Amniotic stem cell (primary cell): ENCODE measurements around the gene CDRT4.
A peak's percentile ranks its signal among the peaks of the same experiment; 100 is the strongest.

ENCODE experiments used
- DNase-seq: peaks from one replicate; lab custom pipeline; 2025; lab: John Stamatoyannopoulos, UW

The CDRT4 gene

DNA sequence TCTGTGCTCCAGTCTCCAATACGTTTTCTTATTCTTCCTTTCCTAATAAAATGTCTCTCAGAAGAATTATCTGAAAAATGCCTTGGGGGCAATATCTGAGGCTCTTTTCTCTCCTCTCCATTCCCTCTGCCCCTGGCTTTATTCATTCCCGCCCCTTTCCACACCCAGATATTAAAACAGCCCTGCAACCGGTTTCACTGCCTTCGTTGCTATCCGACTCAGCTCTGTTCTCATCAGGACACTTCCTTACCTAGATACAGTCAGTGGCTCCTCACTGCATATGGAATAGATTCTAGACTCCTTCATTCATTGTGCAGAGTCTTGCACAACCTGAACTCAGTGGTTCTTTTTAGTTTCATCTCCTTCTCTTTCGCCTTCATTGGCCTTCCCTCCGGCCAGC, 74.0 kb downstream of the CDRT4 start:
- DNase-seq, result no peak

DNA sequence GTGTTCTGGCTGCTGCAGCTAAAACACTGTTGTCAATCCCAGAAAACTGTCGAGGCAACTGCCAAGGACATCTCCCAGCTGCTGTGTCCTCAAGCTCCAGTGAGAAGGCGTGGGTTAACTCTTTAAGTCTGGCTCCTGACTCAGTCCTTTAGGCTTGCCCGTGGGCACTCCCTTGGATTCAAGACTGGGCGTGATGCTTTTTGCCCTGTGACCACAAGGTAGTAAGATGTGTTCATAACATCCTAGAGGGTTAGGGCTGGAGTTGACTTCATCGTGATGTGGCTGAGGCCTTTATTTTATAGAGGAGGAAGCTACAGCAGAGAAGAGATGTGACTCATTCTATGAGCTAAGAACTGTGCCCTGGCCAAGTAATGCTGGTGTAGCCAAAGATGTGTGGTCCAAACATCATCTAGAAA, 75.1 kb downstream of the CDRT4 start:
- peak; percentile 9 for DNase-seq

DNA sequence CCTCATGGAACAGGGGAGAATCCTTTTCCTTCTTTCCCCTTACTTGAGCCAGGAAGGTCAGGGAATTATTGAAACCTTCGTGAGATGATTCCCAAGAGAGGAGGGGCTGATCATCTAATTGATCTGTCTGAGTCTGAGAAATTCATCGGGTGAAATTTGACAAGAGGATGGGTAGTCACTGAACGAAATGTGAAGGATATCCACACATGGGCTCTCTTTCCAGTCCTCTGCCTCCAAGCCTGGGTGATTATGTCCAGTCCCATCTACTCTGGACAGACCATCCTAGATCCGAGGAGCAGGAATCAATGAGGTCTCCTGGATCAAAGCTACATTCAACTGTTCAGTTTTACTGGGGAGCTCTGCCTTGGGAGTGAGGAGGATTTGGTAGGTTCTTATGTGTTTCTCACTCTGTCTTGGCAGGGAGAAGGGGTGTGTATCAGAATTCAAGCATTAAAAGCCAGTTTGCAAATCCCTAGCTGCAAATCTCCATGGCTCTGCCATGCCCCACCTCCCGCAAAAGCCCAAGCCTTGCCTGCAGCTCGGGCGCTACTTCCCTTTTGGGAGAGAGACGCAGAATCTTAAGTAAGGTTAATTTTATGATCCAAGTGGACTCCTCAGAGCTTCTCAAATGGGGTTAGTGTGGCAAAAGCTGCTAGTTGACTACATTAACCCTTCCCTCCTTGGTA, 78.9 kb downstream of the CDRT4 start:
- DNase-seq, result no peak

DNA sequence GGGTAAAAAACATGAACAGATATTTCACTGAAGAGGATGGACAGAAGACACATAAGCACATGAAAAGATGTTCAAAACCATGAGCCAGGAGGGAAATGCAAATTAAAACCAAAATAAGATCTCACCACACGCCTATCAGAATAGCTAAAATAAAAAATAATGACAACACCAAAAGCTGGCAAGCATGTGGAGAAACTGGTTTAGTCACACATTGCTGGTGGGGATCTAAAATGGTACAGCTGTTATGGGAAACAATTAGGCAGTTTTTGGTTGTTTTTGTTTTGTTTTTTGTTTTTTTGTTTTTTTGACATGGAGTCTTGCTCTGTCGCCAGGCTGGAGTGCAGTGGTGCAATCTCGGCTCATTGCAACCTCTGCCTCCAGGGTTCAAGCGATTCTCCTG, 81.3 kb downstream of the CDRT4 start:
- no peak for DNase-seq
